PC-3 (cell line): ENCODE results near the gene FAM234A.

ENCODE experiments used
- EZH2 ChIP-seq: fragments of 300-600 bp; sonication (generic); IDR thresholded peaks from one replicate; pipeline ENCODE4 v1.6.1; 2017; ENCODE audit warnings: antibody characterized with exemption, mild to moderate bottlenecking, low read length; ENCODE audit not compliant: unreplicated experiment
- EZH2phosphoT487 ChIP-seq: fragments of 300-600 bp; sonication (generic); IDR thresholded peaks from 2 replicates; pipeline ENCODE4 v1.6.1; 2018; ENCODE audit warnings: mild to moderate bottlenecking, antibody characterized with exemption, low read length, borderline replicate concordance
- TF ChIP-seq, protein P1 (sequence below): fragments of 300-600 bp; sonication (generic); conservative IDR thresholded peaks from 2 replicates; pipeline ENCODE4 v1.5.1; 2017; ENCODE audit warnings: antibody characterized with exemption, low read depth, mild to moderate bottlenecking, low read length

DNA sequence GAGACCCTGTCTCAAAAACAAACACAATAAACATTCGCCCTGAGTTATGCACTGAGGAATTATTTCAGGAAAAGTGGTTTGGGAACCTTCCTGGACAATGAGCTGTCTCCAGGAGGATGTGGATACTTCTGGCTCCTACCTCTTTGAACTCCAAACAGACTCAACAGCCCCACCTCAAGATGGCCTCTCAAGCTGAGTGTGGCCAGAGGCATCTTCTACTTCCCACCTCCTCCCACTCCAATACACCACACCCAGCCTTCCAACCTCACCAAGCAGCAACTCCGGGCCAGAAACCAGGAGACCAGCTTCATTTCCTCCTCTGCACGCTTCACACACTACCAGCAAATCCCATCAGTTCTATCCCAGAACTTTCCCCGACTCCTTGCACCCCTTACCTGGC lies 42.8 kb upstream of the FAM234A start:
- TF ChIP-seq, protein P1, sequence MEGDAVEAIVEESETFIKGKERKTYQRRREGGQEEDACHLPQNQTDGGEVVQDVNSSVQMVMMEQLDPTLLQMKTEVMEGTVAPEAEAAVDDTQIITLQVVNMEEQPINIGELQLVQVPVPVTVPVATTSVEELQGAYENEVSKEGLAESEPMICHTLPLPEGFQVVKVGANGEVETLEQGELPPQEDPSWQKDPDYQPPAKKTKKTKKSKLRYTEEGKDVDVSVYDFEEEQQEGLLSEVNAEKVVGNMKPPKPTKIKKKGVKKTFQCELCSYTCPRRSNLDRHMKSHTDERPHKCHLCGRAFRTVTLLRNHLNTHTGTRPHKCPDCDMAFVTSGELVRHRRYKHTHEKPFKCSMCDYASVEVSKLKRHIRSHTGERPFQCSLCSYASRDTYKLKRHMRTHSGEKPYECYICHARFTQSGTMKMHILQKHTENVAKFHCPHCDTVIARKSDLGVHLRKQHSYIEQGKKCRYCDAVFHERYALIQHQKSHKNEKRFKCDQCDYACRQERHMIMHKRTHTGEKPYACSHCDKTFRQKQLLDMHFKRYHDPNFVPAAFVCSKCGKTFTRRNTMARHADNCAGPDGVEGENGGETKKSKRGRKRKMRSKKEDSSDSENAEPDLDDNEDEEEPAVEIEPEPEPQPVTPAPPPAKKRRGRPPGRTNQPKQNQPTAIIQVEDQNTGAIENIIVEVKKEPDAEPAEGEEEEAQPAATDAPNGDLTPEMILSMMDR, result no peak
- TF ChIP-seq EZH2phosphoT487 (no peak), EZH2 (no peak)
